ENCODE results near the gene EXOC6. TPM values are rescaled to one million over a fixed set of nuclear protein-coding genes. Genes with fewer than 3 reads are reported as not detected.

The EXOC6 gene
- polyA plus RNA-seq, 1 donor from 2014 or later = 26.3 TPM

DNA sequence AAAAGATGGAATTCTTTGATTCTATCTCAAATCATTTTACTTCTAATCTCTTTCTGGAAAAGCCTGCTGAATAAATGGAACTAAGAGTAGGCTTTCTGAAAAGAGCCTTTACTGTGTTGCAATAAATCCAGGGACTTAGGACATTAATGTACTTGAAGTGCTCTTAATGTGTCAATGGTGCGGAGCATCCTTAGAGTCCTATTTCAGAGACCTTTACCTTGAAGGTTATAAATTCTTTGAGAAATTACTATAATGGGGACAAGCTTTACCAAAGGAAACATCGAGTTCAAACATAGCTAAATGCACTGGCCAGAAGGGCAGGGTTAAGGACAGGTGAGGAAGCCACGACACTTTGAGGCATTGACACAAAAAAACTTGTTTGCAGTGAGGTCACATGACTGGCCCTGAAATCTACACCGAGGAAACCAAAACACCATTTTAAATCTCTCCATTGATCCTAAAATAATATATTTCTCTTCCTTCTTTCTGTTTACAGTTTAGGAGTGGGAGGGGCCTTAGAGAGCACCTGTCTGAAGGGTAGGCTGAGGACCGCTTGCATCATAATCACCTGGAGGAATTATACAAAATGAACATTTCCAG lies 48.1 kb upstream of the EXOC6 start:
- H4K20me1 ChIP-seq (ENCODE audit: insufficient read depth) = no peaks in the 10 kb centered on the region
- H3K36me3 ChIP-seq (ENCODE audit: insufficient read depth, low read length) = no peaks in the 10 kb centered on the region
- TF ChIP-seq SMC3 (conservative IDR thresholded peaks at IDR 0.05; ENCODE audit: poor library complexity) (no peak), REST (IDR thresholded peaks at IDR 0.05; ENCODE audit: borderline replicate concordance) (no peak), RAD21 (conservative IDR thresholded peaks at IDR 0.05) (no peak), POLR2AphosphoS5 (IDR thresholded peaks at IDR 0.05) (no peak), TAF1 (IDR thresholded peaks at IDR 0.05; ENCODE audit: low read depth) (no peak), MXI1 (conservative IDR thresholded peaks at IDR 0.05; ENCODE audit: poor library complexity, severe bottlenecking) (no peak), CTCF (IDR thresholded peaks at IDR 0.05; ENCODE audit: poor library complexity, severe bottlenecking) (no peak), EP300 (conservative IDR thresholded peaks at IDR 0.05; ENCODE audit: poor library complexity, severe bottlenecking) (no peak), EZH2 (IDR thresholded peaks at IDR 0.05; ENCODE audit: borderline replicate concordance, insufficient read depth, low read length, poor library complexity, severe bottlenecking) (no peak)
- H2AFZ ChIP-seq (ENCODE audit: low read depth, low read length) = no peak overlapping the region
- no peak overlapping the region for H3K9ac ChIP-seq (ENCODE audit: low read length)
- no peaks in the 10 kb centered on the region for H3K27me3 ChIP-seq (ENCODE audit: insufficient read depth, low read depth, low read length)
- no peaks in the 10 kb centered on the region for H3K9me2 ChIP-seq (ENCODE audit: insufficient read depth, low read length)
- H3F3A ChIP-seq (ENCODE audit: insufficient read depth, low read length, poor library complexity, severe bottlenecking) = no peaks in the 10 kb centered on the region
- no peak overlapping the region for H3K27ac ChIP-seq (ENCODE audit: low read length)
- H3K4me2 ChIP-seq (ENCODE audit: low read length) = no peak overlapping the region
- no peak overlapping the region for H3K4me3 ChIP-seq (ENCODE audit: low read length)
- H3K9me3 ChIP-seq (ENCODE audit: low read length) = no peaks in the 10 kb centered on the region
- H3K79me2 ChIP-seq (replicated peaks; ENCODE audit: insufficient read depth, low read length) = no peaks in the 10 kb centered on the region

- TF ChIP-seq RAD21 (conservative IDR thresholded peaks at IDR 0.05) (no peak), POLR2AphosphoS5 (IDR thresholded peaks at IDR 0.05) (no peak), EZH2 (IDR thresholded peaks at IDR 0.05; ENCODE audit: borderline replicate concordance, insufficient read depth, low read length, poor library complexity, severe bottlenecking) (no peak), REST (IDR thresholded peaks at IDR 0.05; ENCODE audit: borderline replicate concordance) (no peak)
- H3K9me2 ChIP-seq (ENCODE audit: insufficient read depth, low read length) = no peaks in the 10 kb centered on the region
- H3K79me2 ChIP-seq (replicated peaks; ENCODE audit: insufficient read depth, low read length) = no peaks in the 10 kb centered on the region
- no peaks in the 10 kb centered on the region for H3K9me3 ChIP-seq (ENCODE audit: low read length)
- H3F3A ChIP-seq (ENCODE audit: insufficient read depth, low read length, poor library complexity, severe bottlenecking) = no peaks in the 10 kb centered on the region
- no peak overlapping the region for H3K4me3 ChIP-seq (ENCODE audit: low read length)
- H3K36me3 ChIP-seq (ENCODE audit: insufficient read depth, low read length) = no peaks in the 10 kb centered on the region
- no peak overlapping the region for H3K9ac ChIP-seq (ENCODE audit: low read length)
- H3K27ac ChIP-seq (ENCODE audit: low read length) = no peak overlapping the region
- H3K27me3 ChIP-seq (ENCODE audit: insufficient read depth, low read depth, low read length) = no peaks in the 10 kb centered on the region
- no peaks in the 10 kb centered on the region for H4K20me1 ChIP-seq (ENCODE audit: insufficient read depth)
- H3K4me2 ChIP-seq (ENCODE audit: low read length) = no peak overlapping the region
- no peak overlapping the region for H2AFZ ChIP-seq (ENCODE audit: low read depth, low read length)
Measured at GRCh38 chr10:92801978-92802872, 46.1 kb upstream of the EXOC6 start.

Data from neural cell (in vitro differentiated cells).